Activated T-helper 9 cell treated with anti-CD3 and anti-CD28 coated beads, Interleukin-2, amount 50 U/mL, for 16 hours (primary cell): Measurements from ENCODE around the gene ZNF609.

Experiments
- DNase-seq: peaks from one replicate; pipeline ENCODE4 v3.0.0-alpha.2; 2020; ENCODE audit warnings: low read depth

The ZNF609 gene

GRCh38 chr15:64544450-64544849 is 84.1 kb downstream of the ZNF609 start:
- DNase-seq = no peak

GRCh38 chr15:64547275-64547674 is 86.9 kb downstream of the ZNF609 start:
- DNase-seq = no peak

DNA sequence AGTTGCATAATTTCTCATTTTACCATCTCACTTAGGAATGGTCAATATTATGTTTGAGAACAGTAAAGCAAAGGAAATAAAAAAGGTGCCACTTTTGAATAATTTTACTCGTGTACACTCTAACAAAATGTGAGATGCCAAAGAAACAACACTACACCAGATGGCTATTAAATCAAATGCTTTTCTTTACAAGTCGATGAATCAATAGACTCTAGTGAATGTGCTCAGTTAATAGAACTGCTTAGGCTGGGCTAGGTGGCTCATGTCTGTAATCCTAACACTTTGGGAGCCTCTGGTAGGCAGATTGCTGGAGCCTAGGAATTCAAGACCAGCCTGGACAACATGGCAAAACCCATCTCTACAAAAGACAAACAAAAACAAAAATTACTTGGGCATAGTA is 87.9 kb downstream of the ZNF609 start:
- DNase-seq = no peak

- DNase-seq = no peak
Observed at GRCh38 chr15:64549860-64550259, 89.5 kb downstream of the ZNF609 start.

GRCh38 chr15:64552281-64552948 is 92.0 kb downstream of the ZNF609 start:
- no peak for DNase-seq

DNA sequence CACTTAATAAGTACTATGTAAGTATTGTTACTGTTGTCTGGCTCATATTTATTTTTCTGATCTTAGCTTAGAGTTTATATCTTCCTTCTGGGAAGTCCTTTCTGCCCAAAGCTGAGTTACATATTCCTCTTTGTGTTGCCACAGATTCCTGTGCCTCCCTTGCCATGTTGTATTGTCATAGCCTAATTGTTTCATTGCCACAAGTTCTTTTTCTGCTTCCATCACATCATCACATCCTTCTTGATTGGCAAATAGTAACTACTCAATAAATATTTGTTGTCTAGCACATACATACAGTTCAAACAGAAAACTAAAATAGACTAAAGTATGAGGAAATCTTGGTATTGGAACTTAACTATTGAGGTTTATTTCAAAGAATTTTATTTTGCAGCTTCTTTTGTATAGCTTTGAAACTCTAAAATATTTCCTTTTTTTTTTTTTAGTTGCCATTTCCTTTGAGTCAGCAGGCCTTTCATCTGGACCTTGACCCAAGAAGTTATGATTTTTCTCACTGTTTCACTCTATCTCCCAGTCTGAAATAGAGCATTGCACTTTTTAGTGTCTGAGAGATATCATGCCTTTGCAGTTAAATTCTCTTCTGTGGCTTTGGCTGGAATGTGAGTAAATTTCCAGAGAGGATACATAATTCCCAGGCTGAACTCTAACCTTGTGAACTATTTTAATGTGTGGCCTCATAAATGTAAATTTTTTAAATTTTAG is 98.2 kb downstream of the ZNF609 start:
- no peak for DNase-seq

GRCh38 chr15:64559243-64559642 is 98.9 kb downstream of the ZNF609 start:
- no peak for DNase-seq

DNA sequence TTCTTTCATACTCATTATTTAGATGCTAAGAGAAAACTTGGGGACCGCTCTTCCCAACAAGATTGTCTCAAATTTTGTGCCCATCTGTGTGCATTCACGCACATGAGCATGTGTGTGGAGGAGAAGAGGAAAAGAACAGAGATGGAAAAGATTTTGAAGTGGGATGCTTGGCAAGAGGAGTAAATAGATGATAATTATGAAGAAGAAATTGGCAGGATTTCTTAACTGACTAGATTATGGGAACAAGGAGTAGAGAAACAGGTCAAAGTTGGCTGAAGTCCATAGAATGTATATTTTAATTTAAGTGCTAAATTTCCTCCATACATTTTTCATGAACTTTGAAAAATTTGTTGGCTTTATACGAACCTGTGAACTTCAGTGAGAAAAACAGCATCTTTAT is 100.1 kb downstream of the ZNF609 start:
- no peak for DNase-seq

DNA sequence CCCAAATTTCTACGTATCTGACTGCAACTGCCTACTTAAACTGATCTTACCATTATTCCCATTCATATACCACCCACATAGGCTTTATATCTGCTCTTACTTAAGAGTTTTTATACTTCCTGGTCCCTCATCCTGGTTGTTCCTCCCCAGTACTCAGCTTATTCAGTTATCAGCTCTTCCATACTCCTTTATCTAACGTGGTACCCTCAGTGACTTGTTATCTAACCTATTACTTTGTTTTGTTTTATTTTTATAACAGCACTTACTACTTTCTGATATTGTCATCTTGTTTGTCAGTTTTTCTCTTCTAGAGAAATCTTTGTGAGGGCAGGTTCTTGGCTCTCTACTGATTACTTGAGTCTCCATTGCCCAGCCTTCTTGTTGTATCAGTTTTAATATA is 100.6 kb downstream of the ZNF609 start:
- DNase-seq = no peak

DNA sequence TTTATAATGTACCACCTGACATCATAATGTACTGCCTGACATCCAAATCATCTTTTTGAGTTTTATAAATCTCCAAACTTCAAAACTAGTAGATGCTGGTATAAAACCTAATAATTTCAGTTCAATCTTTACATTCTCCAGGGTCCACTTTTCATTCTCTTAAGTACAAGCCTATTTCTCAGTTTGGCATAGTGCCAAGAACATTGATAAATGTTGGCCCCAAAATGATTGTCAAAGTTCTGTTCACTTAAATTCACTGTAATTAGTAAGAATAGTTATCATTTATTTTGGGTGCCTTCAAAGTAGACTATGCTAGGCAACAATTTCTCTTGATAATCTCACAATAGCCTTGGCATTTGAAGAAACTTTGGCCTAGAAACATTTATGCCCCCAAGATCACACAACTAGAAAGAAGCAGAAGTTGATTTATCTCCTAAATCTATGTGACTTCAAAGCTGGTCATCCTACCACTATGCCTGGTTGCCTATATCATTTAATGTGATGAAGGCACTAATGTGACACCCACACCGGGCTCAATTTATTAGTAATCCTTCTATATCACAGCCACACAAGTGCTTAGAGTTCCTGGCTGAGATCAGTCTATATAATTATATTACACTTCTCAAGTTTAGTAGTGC is 101.7 kb downstream of the ZNF609 start:
- DNase-seq = no peak

- no peak for DNase-seq
Observed at GRCh38 chr15:64566102-64566501, 105.7 kb downstream of the ZNF609 start.

DNA sequence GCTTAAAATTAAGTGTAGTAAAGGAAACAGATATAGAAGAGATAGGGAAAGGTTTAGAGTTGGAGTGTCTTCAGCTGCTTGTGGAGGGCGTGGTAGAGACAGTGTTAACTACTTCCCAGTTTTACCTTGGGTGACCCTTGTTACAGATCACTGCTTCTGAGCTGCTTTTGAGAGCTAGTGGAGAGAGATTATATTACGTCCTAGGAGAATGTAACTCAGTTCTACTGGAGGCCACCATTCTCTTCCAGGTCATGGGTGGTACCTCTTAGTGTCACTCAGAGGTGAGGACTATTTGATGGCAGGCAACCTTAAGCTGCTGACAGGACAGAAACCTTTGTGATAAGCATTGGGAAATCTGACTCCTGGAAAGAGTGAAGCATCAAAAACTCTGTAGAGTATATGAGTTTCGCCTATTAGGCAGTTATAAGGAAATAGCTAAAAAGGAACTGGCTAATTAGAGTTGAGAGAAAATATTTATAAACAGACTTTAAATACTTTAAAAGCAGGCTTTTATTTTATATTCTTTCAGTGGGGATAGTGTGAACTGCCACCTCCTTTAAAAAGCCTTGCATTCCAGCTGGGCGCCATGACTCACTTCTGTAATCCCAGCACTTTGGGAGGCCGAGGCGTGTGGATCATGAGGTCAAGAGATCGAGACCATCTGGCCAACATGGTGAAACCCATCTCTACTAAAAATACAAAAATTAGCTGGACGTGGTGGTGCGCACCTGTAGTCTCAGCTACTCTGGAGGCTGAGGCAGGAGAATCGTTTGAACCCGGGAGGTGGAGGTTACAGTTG is 106.5 kb downstream of the ZNF609 start:
- DNase-seq = no peak

DNA sequence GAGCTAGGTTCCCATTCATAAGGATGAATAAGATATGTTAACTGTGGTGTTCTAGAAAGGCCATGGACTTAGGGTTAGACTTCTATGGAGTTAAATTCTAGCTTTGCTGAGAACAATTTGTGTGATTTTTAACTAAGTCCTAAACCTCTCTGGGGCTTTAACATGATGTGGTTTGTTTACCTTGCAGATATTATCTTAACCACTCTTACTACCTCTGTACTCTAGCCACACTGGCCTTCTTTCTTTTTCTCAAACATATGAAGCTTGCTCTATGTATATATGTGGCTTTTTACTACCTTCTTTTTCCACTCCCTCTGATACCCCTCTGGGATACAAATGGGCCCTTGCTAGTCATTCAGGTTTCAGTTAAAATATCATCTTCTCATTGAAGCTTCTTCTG is 108.4 kb downstream of the ZNF609 start:
- no peak for DNase-seq

- DNase-seq = no peak
Observed at GRCh38 chr15:64571857-64572291, 111.5 kb downstream of the ZNF609 start.

DNA sequence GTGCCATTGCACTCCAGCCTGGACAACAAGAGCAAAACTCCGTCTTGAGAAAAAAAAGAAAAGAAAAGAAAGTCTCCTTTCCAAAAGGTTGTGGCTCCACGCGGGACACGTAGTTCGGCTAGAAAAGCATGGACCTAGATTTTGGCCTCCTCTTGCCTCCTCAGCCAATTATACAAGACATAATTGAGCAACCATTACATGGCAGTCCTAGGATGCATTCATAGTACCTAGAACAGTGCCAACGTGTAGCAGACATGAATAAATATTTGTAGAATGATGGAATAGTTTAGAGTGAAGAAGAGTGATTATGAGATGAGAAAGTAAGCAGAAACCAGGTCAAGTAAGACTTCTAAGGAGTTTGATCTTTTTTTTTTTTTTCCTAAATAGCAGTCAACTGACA is 112.5 kb downstream of the ZNF609 start:
- DNase-seq = no peak

DNA sequence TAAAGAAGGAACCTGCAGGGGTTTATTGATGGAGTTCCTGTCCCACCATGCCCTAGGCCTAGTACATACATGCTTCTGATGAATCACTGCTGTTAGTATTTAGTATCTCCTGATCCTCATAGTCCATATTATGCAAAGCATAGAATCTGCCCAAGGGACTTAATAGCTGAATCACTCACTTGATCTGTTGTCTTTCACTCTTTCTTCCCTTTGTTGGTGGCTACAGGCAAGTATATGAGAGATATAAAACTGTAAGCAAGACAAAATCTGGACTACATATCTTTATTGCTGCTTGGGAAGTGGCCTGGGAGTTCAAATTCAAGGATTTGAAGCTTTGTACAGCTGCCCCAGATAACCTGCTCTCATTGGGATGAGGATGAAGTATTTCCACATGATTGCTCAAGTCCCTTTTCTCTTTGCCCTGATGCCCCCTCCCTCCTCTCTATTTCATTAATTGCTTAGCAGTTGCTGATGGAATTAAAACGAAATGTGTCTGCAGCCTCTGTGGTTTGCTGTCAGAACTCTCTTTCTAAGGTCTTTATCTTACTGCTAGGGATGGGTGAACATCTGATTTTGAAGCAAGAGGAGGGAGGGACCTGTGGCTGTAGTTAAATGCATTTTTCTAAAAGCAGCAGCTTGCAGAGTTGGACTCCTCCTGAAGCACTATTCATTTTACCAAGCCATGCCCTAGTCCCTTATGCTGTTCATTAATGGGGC is 114.1 kb downstream of the ZNF609 start:
- DNase-seq = no peak

- no peak for DNase-seq
Observed at GRCh38 chr15:64580696-64581407, 120.5 kb downstream of the ZNF609 start.

GRCh38 chr15:64581408-64581761 is 121.0 kb downstream of the ZNF609 start:
- DNase-seq = no peak

DNA sequence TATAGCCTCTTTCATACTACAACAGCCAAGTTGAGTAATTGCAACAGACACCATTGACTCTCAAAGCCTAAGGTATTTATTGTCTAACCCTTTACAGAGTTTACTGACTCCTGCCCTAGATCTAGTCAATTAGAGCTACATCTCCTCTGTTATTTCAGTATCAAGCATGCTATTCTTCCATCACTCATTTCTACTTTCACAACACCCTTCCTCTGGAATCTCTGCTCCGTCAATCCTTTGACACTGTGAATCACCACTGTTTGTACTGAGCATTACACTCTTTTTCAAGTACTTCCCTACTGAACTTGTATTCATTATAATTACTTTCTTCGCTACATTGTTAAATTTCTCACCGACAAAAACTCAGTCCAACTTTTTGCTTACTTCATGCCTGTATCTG is 121.8 kb downstream of the ZNF609 start:
- DNase-seq = no peak

GRCh38 chr15:64583519-64583918 is 123.1 kb downstream of the ZNF609 start:
- DNase-seq = no peak

DNA sequence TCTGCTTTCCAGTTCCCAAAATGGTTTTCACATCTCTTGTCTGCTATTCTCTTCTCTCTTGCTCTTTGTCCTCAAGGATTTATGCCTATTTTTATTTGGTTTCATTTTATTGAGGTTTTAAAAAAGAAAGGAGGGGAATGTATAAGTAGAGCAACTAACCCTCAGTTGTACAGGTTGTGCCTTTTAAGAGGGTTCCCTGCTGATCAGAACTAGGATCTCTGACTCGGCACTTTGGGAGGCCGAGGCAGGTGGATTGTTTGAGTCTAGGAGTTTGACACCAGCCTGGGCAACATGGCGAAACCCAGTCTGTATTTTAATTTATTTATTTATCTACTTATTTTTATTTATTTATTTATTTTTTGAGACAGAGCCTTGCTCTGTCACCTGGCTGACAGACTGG is 123.6 kb downstream of the ZNF609 start:
- DNase-seq = no peak
